Kidney (tissue), 14 donors: ENCODE results near the gene SEPTIN1. TPM values are rescaled to one million over a fixed set of nuclear protein-coding genes. Genes with fewer than 3 reads are reported as not detected.
"Not testable (repeated sequence)": the region's sequence is repeated elsewhere in the genome, so short reads cannot be mapped to it uniquely, and the experiment has no call there.

Source experiments
- DNase-seq, 5 donors: peaks; one replicate each; pipeline ENCODE4 v3.0.0-alpha.2; 2013 to 2020
- FAIRE-seq: peaks from 2 replicates; lab custom pipeline; 2012; peaks lifted over from hg19 to GRCh38; lab: Jason Lieb, UNC
- H3K27ac ChIP-seq, 2 donors: one replicate each; pipeline ENCODE4 v1.7.0; 2013; ENCODE audit warnings: low read depth in 2 of 2, low read length in 2 of 2, inconsistent platforms in 1 of 2
- H3K27me3 ChIP-seq: one replicate; pipeline ENCODE4 v1.7.1; 2013; ENCODE audit warnings: low read length, inconsistent platforms; ENCODE audit not compliant: control insufficient read depth, insufficient read depth
- H3K36me3 ChIP-seq, 3 donors: one replicate each; pipeline versions ENCODE4 v1.7.0 to v1.7.1; 2013; ENCODE audit warnings: low read length in 3 of 3, control low read depth in 1 of 3, inconsistent platforms in 1 of 3; ENCODE audit not compliant: insufficient read depth in 3 of 3, control insufficient read depth in 2 of 3
- H3K4me1 ChIP-seq, 3 donors: one replicate each; pipeline versions ENCODE4 v1.7.0 to v1.7.1; 2013; ENCODE audit warnings: low read length in 3 of 3, inconsistent platforms in 1 of 3, low read depth in 1 of 3; ENCODE audit not compliant: control insufficient read depth in 2 of 3, insufficient read depth in 2 of 3
- H3K4me3 ChIP-seq, 3 donors: one replicate each; pipeline versions ENCODE4 v1.7.0 to v1.8.1; 2013; ENCODE audit warnings: low read length in 3 of 3, control low read depth in 1 of 3, inconsistent platforms in 1 of 3
- H3K9ac ChIP-seq, 3 donors: one replicate each; pipeline versions ENCODE4 v1.7.0 to v1.7.1; 2013; ENCODE audit warnings: low read length in 3 of 3, control low read depth in 1 of 3, inconsistent platforms in 1 of 3
- H3K9me3 ChIP-seq, 3 donors: one replicate each; pipeline versions ENCODE4 v1.7.0 to v1.7.1; 2013; ENCODE audit warnings: low read length in 3 of 3, control low read depth in 1 of 3, inconsistent platforms in 1 of 3; ENCODE audit not compliant: control insufficient read depth in 2 of 3, insufficient read depth in 1 of 3
- CTCF ChIP-seq: IDR thresholded peaks from 3 replicates; pipeline ENCODE4 v1.5.1; 2012; ENCODE audit warnings: mild to moderate bottlenecking, moderate library complexity, borderline replicate concordance; ENCODE audit not compliant: insufficient read depth; ENCODE audit errors: extremely low read depth
- intact Hi-C: fragments of 100-400 bp; cut with DNase I; formaldehyde crosslinking; loops from one replicate; pipeline ENCODE4 v1.11.1; 2022
- polyA plus RNA-seq: library from polyadenylated mRNA; stranded (reverse); fragments of 350-450 nt; fragmentation: Illumina TruSeq; extraction: RNeasy Lipid Tissue Mini Kit (QIAGEN cat#74804); gene quantifications from one replicate; pipeline ENCODE4 v1.2.3, GENCODE V29; 2014; ENCODE audit warnings: low read depth, low replicate concordance; ENCODE audit not compliant: insufficient read depth
- total RNA-seq: library from RNA; stranded (reverse); fragmentation: NEBNext Ultra II Directional; extraction: Animal tissue kit (Norgen Biotek cat#: 25700); gene quantifications from one replicate; pipeline ENCODE4 v1.2.1, GENCODE V29; 2021
- donor health status: control.
- donor health status: control.
- donor health status: control.
- donor health status: control.
- donor health status: control.
- donor health status: DM: yes; HTN: yes; CAD: no.
- donor health status: Normal renal cell carcinoma (clear cell type).

SEPTIN1 gene
- total and polyA plus RNA-seq, 2 donors from 2014 or later, result 5.0 to 12.8 TPM

- H3K9ac ChIP-seq, result no peak overlapping the region
- intact Hi-C loops, result no loop called here
- no peak overlapping the region for H3K4me3 ChIP-seq
- DNase-seq, result no peak
- FAIRE-seq, result no peak
- H3K4me1 ChIP-seq, result peaks cover 0 to 4% (median 4%) of the 10 kb centered on the region in 3 donors
- no peak overlapping the region for H3K27ac ChIP-seq
- H3K9me3 ChIP-seq, result no peaks in the 10 kb centered on the region
- no peaks in the 10 kb centered on the region for H3K36me3 ChIP-seq
- TF ChIP-seq CTCF, result no peak
- no peaks in the 10 kb centered on the region for H3K27me3 ChIP-seq
Observed at GRCh38 chr16:30340621-30341020, 41.7 kb downstream of the SEPTIN1 start.

- H3K36me3 ChIP-seq, H3K9me3 ChIP-seq, H3K4me1 ChIP-seq, H3K9ac ChIP-seq, H3K27me3 ChIP-seq, FAIRE-seq, H3K27ac ChIP-seq, H3K4me3 ChIP-seq, DNase-seq, intact Hi-C loops: not testable (repeated sequence)
Observed at GRCh38 chr16:30338715-30339114, 43.6 kb downstream of the SEPTIN1 start.

- H3K36me3 ChIP-seq, H3K27ac ChIP-seq, H3K4me1 ChIP-seq, DNase-seq, intact Hi-C loops, FAIRE-seq, H3K27me3 ChIP-seq, H3K9ac ChIP-seq, H3K9me3 ChIP-seq, H3K4me3 ChIP-seq: not testable (repeated sequence)
Observed at GRCh38 chr16:30337964-30338357, 44.4 kb downstream of the SEPTIN1 start.

- DNase-seq (peak in 1 of 5 donors; percentile 70), FAIRE-seq (no peak)
- peak overlapping the region; percentile 47 to 57 for H3K27ac ChIP-seq
- no peaks in the 10 kb centered on the region for H3K9me3 ChIP-seq
- H3K27me3 ChIP-seq, result no peaks in the 10 kb centered on the region
- no peaks in the 10 kb centered on the region for H3K36me3 ChIP-seq
- peak overlapping the region; percentile 63 to 66 (median 64) for H3K4me3 ChIP-seq
- peaks cover 0 to 5% (median 5%) of the 10 kb centered on the region in 3 donors for H3K4me1 ChIP-seq
- no peak for TF ChIP-seq CTCF
- intact Hi-C loops, result no loop called here
- H3K9ac ChIP-seq, result peak overlapping the region; percentile 42 to 58 (median 55)
Observed at GRCh38 chr16:30335598-30336474, 46.5 kb downstream of the SEPTIN1 start.

GRCh38 chr16:30335028-30335597 lies 47.2 kb downstream of the SEPTIN1 start:
- H3K4me3 ChIP-seq, result peak overlapping the region; percentile 63 to 66 (median 64)
- peak overlapping the region; percentile 80 to 89 for H3K27ac ChIP-seq
- H3K9me3 ChIP-seq, H3K36me3 ChIP-seq, H3K4me1 ChIP-seq, FAIRE-seq, H3K27me3 ChIP-seq, intact Hi-C loops: not testable (repeated sequence)
- H3K9ac ChIP-seq, result peak overlapping the region in 2 of 3 donors; percentile 42 to 58
- DNase-seq, result peak; percentile 84 to 96 (median 91)

GRCh38 chr16:30334473-30334989 lies 47.8 kb downstream of the SEPTIN1 start:
- H3K9me3 ChIP-seq, FAIRE-seq, H3K4me1 ChIP-seq, H3K36me3 ChIP-seq, intact Hi-C loops, H3K27me3 ChIP-seq: not testable (repeated sequence)
- Histone ChIP-seq H3K9ac (peak overlapping the region in 1 of 3 donors; percentile 34), H3K4me3 (peak overlapping the region; percentile 48 to 57 (median 50)), H3K27ac (peak overlapping the region in 1 of 2 donors; percentile 65)
- peak; percentile 70 to 96 (median 87) for DNase-seq
